K562 (cell line): ENCODE data around the gene ZNF711. TPM values are rescaled to one million over a fixed set of nuclear protein-coding genes. Genes with fewer than 3 reads are reported as not detected.
"Not testable (repeated sequence)": the region's sequence is repeated elsewhere in the genome, so short reads cannot be mapped to it uniquely, and the experiment has no call there.

Source experiments
- ATAC-seq: fragments of 200-7000 bp; cut with Tn5 transposase; 3 replicates; pipeline ENCODE4 v1.9.1; 2020; ENCODE audit warnings: moderate library complexity
- BruUV-seq: library from RNA; stranded (reverse); fragments of 400-500 nt; replicated peaks from 2 replicates; lab custom pipeline; 2021; lab: Mats Ljungman, UMichigan
- CTCF ChIA-PET: fragments of 300-600 bp; formaldehyde crosslinking; extraction: SDS; loops from one replicate; lab custom pipeline; 2021; ENCODE audit warnings: low intra/inter-chr PET ratio; lab: Yijun Ruan, JAX
- POLR2A ChIA-PET: fragments of 300-600, 350-650 bp; sonication (Branson Sonifier 250); formaldehyde crosslinking; extraction: SDS; loops from one replicate; lab custom pipeline; 2021; ENCODE audit warnings: antibody characterized with exemption, inconsistent platforms; lab: Yijun Ruan, JAX
- DNase-seq, 4 experiments: peaks; one replicate each; pipeline versions ENCODE4 v3.0.0 to v3.0.0-alpha.2; 2011 to 2018; ENCODE audit warnings: low spot score in 3 of 4, mixed read lengths in 3 of 4; ENCODE audit errors: extremely low read depth in 1 of 4
- FAIRE-seq: peaks from 2 replicates; lab custom pipeline; 2011; peaks lifted over from hg19 to GRCh38; lab: Jason Lieb, UNC
- H2AFZ ChIP-seq: 2 replicates; pipeline ENCODE4 v1.6.0; 2011; ENCODE audit warnings: low read depth, low read length, control low read depth, inconsistent platforms
- H3K27ac ChIP-seq: fragments of 200-600 bp; 3 replicates; pipeline ENCODE4 v1.8.0; 2011; ENCODE audit warnings: low read depth, mild to moderate bottlenecking, control low read depth, inconsistent platforms, low read length, moderate library complexity, mixed read lengths; ENCODE audit errors: extremely low read depth
- H3K27me3 ChIP-seq, 2 experiments: fragments of 300-600 bp in 1 of 2; 2 replicates in 1 of 2; 3 replicates in 1 of 2; pipeline versions ENCODE4 v1.6.0 to v1.8.0; 2011; ENCODE audit warnings: inconsistent platforms in 2 of 2, low read length in 2 of 2, mild to moderate bottlenecking in 1 of 2, mixed read lengths in 1 of 2, moderate library complexity in 1 of 2; ENCODE audit not compliant: control insufficient read depth in 2 of 2, insufficient read depth in 2 of 2
- H3K36me3 ChIP-seq: fragments of 300-600 bp; 3 replicates; pipeline ENCODE4 v1.8.0; 2011; ENCODE audit warnings: mild to moderate bottlenecking, low read length, inconsistent platforms; ENCODE audit not compliant: control insufficient read depth, insufficient read depth
- H3K4me1 ChIP-seq, 2 experiments: fragments of 200-600 bp in 1 of 2; replicated peaks in 1 of 2; 2 replicates in 1 of 2; 3 replicates in 1 of 2; pipeline versions ENCODE4 v1.5.1 to v1.8.0; 2011; ENCODE audit warnings: inconsistent platforms in 2 of 2, low read length in 2 of 2, mild to moderate bottlenecking in 1 of 2, mixed read lengths in 1 of 2, moderate library complexity in 1 of 2; ENCODE audit not compliant: control insufficient read depth in 2 of 2, insufficient read depth in 2 of 2
- H3K4me2 ChIP-seq: 2 replicates; pipeline ENCODE4 v1.6.1; 2011; ENCODE audit warnings: low read length, control low read depth, inconsistent platforms, mixed read lengths; ENCODE audit not compliant: insufficient read depth
- H3K4me3 ChIP-seq: fragments of 200-600 bp; sonication (generic), shearing (Covaris generic); 2 replicates; pipeline ENCODE4 v1.5.1; 2016; ENCODE audit warnings: control low read depth, inconsistent platforms
- H3K79me2 ChIP-seq: fragments of 200-600 bp; 3 replicates; pipeline ENCODE4 v1.8.0; 2011; ENCODE audit warnings: low read length, inconsistent platforms; ENCODE audit not compliant: control insufficient read depth, insufficient read depth
- H3K9ac ChIP-seq, 2 experiments: 2 replicates each; pipeline versions ENCODE4 v1.6.0 to v1.6.1; 2011; ENCODE audit warnings: low read depth in 2 of 2, low read length in 2 of 2, control low read depth in 1 of 2, inconsistent platforms in 1 of 2, mild to moderate bottlenecking in 1 of 2, mixed read lengths in 1 of 2; ENCODE audit not compliant: insufficient read depth in 1 of 2
- H3K9me1 ChIP-seq: one replicate; pipeline ENCODE4 v1.6.0; 2011; ENCODE audit warnings: inconsistent platforms, mild to moderate bottlenecking, low read length, moderate library complexity; ENCODE audit not compliant: control insufficient read depth, insufficient read depth
- H3K9me3 ChIP-seq: replicated peaks from 2 replicates; pipeline ENCODE4 v1.5.1; 2011; ENCODE audit warnings: low read depth, low read length, inconsistent platforms; ENCODE audit not compliant: control insufficient read depth, insufficient read depth
- H4K20me1 ChIP-seq: replicated peaks from 2 replicates; pipeline ENCODE4 v1.6.1; 2011; ENCODE audit warnings: low read length, inconsistent platforms, mixed read lengths; ENCODE audit not compliant: control insufficient read depth, insufficient read depth
- CAMTA2 ChIP-seq: fragments of 250-450 bp; sonication (Bioruptor Pico); conservative IDR thresholded peaks from 2 replicates; pipeline ENCODE4 v1.5.1; 2022
- CTCF ChIP-seq, 3 experiments: IDR thresholded peaks in 2 of 3; conservative IDR thresholded peaks in 1 of 3; 2 replicates each; pipeline ENCODE4 v1.5.1; 2011 to 2012; ENCODE audit warnings: low read length in 3 of 3, mild to moderate bottlenecking in 3 of 3, control low read depth in 2 of 3, improper control_type of control experiment in 1 of 3, inconsistent platforms in 1 of 3, low read depth in 1 of 3, mixed read lengths in 1 of 3, moderate library complexity in 1 of 3; ENCODE audit not compliant: insufficient read depth in 2 of 3
- ZNF146 ChIP-seq: IDR thresholded peaks from one replicate; pipeline ENCODE4 v1.6.1; 2018; ENCODE audit warnings: missing compliant biosample characterization; ENCODE audit not compliant: unreplicated experiment
- WGBS: fragments of 100-300 bp; shearing (Covaris generic); methylation state at CpG from one replicate; pipeline ENCODE4 v1.1.6; 2016; ENCODE audit warnings: low coverage, mixed read lengths; ENCODE audit not compliant: insufficient coverage; ENCODE audit errors: missing lambda C conversion rate; 5-methylcytosine and 5-hydroxymethylcytosine counted together
- in situ Hi-C: fragments of 300-500 bp; cut with MboI; formaldehyde crosslinking; loops from 4 replicates; pipeline ENCODE4 v1.15.0; 2018; ENCODE audit warnings: inconsistent platforms, mixed read lengths
- intact Hi-C: fragments of 100-400 bp; cut with micrococcal nuclease; formaldehyde crosslinking; loops from 2 replicates; pipeline ENCODE4 v1.14.2; 2022
- polyA plus RNA-seq, 8 experiments: library from polyadenylated mRNA; depleted of rRNA in 4 of 8; stranded (reverse) in 5 of 8; unstranded in 3 of 8; fragments of >200 nt; fragmentation: Nextera tagmentation in 2 of 8; fragmentation: Illumina TruSeq in 1 of 8; extraction: Ambion mirVana in 2 of 8; extraction: Trizol in 1 of 8; gene quantifications; 2 replicates each; pipeline versions ENCODE4 v1.2.1 to v1.2.3, GENCODE V29; 2011 to 2014; ENCODE audit warnings: inconsistent platforms in 1 of 8, missing spikeins in 1 of 8
- total RNA-seq, 7 experiments: library from RNA; depleted of rRNA in 6 of 7; stranded (reverse); fragments of >200 nt in 6 of 7; fragmentation: Illumina TruSeq in 2 of 7; extraction: Trizol in 2 of 7; gene quantifications; 2 replicates each; pipeline versions ENCODE4 v1.2.1 to v1.2.3, GENCODE V29; 2011 to 2021; ENCODE audit warnings: low replicate concordance in 1 of 7

Gene ZNF711
- total and polyA plus RNA-seq, 9 of the 15 experiments (the other 6 are each of a cell fraction or from before 2014, with no cell fraction given): 1.9 to 6.7 (median 5.2) TPM

GRCh38 chrX:85309717-85310116 lies 65.9 kb downstream of the ZNF711 start:
- in situ Hi-C loops (no loop called here), intact Hi-C loops (no loop called here)
- Histone ChIP-seq H3K4me3 (no peak overlapping the region), H3K9me3 (no peaks in the 10 kb centered on the region), H3K4me1 (no peaks in the 10 kb centered on the region), H3K36me3 (no peaks in the 10 kb centered on the region), H2AFZ (no peak overlapping the region), H3K79me2 (no peaks in the 10 kb centered on the region), H3K27me3 (no peaks in the 10 kb centered on the region), H3K9me1 (no peaks in the 10 kb centered on the region), H3K27ac (no peak overlapping the region), H3K9ac (no peak overlapping the region), H3K4me2 (no peak overlapping the region), H4K20me1 (no peaks in the 10 kb centered on the region)
- ChIA-PET POLR2A (no interaction called here), CTCF (no interaction called here)
- BruUV-seq: no TSS peak
- DNase-seq: peak in 1 of 4 experiments; percentile 4
- TF ChIP-seq CTCF (IDR thresholded peaks at IDR 0.05 in 2 of 3, conservative IDR thresholded peaks at IDR 0.05 in 1 of 3; ENCODE audit: insufficient read depth in 2 of 3, low read depth in 1 of 3, low read length in 3 of 3): 0 out of 6 replicates have a peak, but pooled peaks of 1 of the 3 experiments have one; percentile 2
- TF ChIP-seq CAMTA2 (CRISPR knock-in tag): no peak
- ATAC-seq: no peak
- no peak for FAIRE-seq
- WGBS: 0% methylated on average over 2 of the region's 2 CpGs

GRCh38 chrX:85311348-85311747 lies 67.6 kb downstream of the ZNF711 start:
- H2AFZ ChIP-seq, H3K79me2 ChIP-seq, ATAC-seq, H3K4me3 ChIP-seq, H3K27ac ChIP-seq, H3K36me3 ChIP-seq, BruUV-seq, H3K9me1 ChIP-seq, H3K4me1 ChIP-seq, in situ Hi-C loops, H4K20me1 ChIP-seq, DNase-seq, intact Hi-C loops, H3K4me2 ChIP-seq, H3K27me3 ChIP-seq, FAIRE-seq, POLR2A ChIA-PET, H3K9ac ChIP-seq, H3K9me3 ChIP-seq, CTCF ChIA-PET: not testable (repeated sequence)
- WGBS: 8% methylated on average over 1 of the region's 2 CpGs
- peak; percentile 30 for TF ChIP-seq ZNF146 (CRISPR knock-in tag)

Other genes with a start within 250 kb of the ZNF711 start
- gene APOOL, start 240.1 kb upstream of the ZNF711 start, total RNA-seq (2014; rRNA removed): 4.2 and 4.6 TPM in 2 replicates
- gene APOOL, start 240.1 kb upstream of the ZNF711 start, total RNA-seq (2014; rRNA removed; fragmentation: Illumina TruSeq; extraction: Trizol): 17.2 and 20.4 TPM in 2 replicates
- 13.1 and 13.6 TPM in 2 replicates for gene APOOL, start 240.1 kb upstream of the ZNF711 start, total RNA-seq (2015; rRNA removed; fragmentation: Illumina TruSeq; extraction: Trizol)
- 20.5 and 24.0 TPM in 2 replicates for gene APOOL, start 240.1 kb upstream of the ZNF711 start, total RNA-seq (2021)
- gene APOOL, start 240.1 kb upstream of the ZNF711 start, polyA plus RNA-seq (2011; rRNA removed): 6.5 and 9.4 TPM in 2 replicates
- 12.8 and 13.8 TPM in 2 replicates for gene APOOL, start 240.1 kb upstream of the ZNF711 start, polyA plus RNA-seq (2014; fragmentation: Illumina TruSeq; extraction: Trizol)
- 10 to 100 TPM in 1 of 2 experiments, 1 to 10 TPM in 1; 7.4 to 10.2 TPM for gene APOOL, start 240.1 kb upstream of the ZNF711 start, polyA plus RNA-seq (2014; fragmentation: Nextera tagmentation; extraction: Ambion mirVana)
- gene APOOL, start 240.1 kb upstream of the ZNF711 start, polyA plus RNA-seq (2014; rRNA removed): 6.8 and 10.4 TPM in 2 replicates
- not detected in 2 replicates for gene SATL1, start 212 bp upstream of the ZNF711 start, total RNA-seq (2014; rRNA removed)
- gene SATL1, start 212 bp upstream of the ZNF711 start, total RNA-seq (2014; rRNA removed; fragmentation: Illumina TruSeq; extraction: Trizol): 0.06 and 0.07 TPM in 2 replicates
- gene SATL1, start 212 bp upstream of the ZNF711 start, total RNA-seq (2015; rRNA removed; fragmentation: Illumina TruSeq; extraction: Trizol): not detected in 2 replicates
- 0.07 TPM in 1 of 2 replicates, not detected in the other for gene SATL1, start 212 bp upstream of the ZNF711 start, total RNA-seq (2021)
- gene SATL1, start 212 bp upstream of the ZNF711 start, polyA plus RNA-seq (2011; rRNA removed): 0.03 TPM in 1 of 2 replicates, not detected in the other
- gene SATL1, start 212 bp upstream of the ZNF711 start, polyA plus RNA-seq (2014; fragmentation: Illumina TruSeq; extraction: Trizol): 0.03 and 0.04 TPM in 2 replicates
- gene SATL1, start 212 bp upstream of the ZNF711 start, polyA plus RNA-seq (2014; fragmentation: Nextera tagmentation; extraction: Ambion mirVana): under 1 TPM in 1 of 2 experiments, not detected in 1; 0.06 TPM
- gene SATL1, start 212 bp upstream of the ZNF711 start, polyA plus RNA-seq (2014; rRNA removed): 0.03 and 0.05 TPM in 2 replicates
- 0.05 TPM in 1 of 2 replicates, not detected in the other for gene POF1B, start 135.7 kb downstream of the ZNF711 start, total RNA-seq (2014; rRNA removed)
- 0.10 and 0.11 TPM in 2 replicates for gene POF1B, start 135.7 kb downstream of the ZNF711 start, total RNA-seq (2014; rRNA removed; fragmentation: Illumina TruSeq; extraction: Trizol)
- gene POF1B, start 135.7 kb downstream of the ZNF711 start, total RNA-seq (2015; rRNA removed; fragmentation: Illumina TruSeq; extraction: Trizol): 0.11 TPM in 2 replicates
- 0.04 and 0.11 TPM in 2 replicates for gene POF1B, start 135.7 kb downstream of the ZNF711 start, total RNA-seq (2021)
- 0.57 TPM in 1 of 2 replicates, not detected in the other for gene POF1B, start 135.7 kb downstream of the ZNF711 start, polyA plus RNA-seq (2011; rRNA removed)
- gene POF1B, start 135.7 kb downstream of the ZNF711 start, polyA plus RNA-seq (2014; fragmentation: Illumina TruSeq; extraction: Trizol): 0.07 and 0.21 TPM in 2 replicates
- gene POF1B, start 135.7 kb downstream of the ZNF711 start, polyA plus RNA-seq (2014; fragmentation: Nextera tagmentation; extraction: Ambion mirVana): under 1 TPM in 1 of 2 experiments, not detected in 1; 0.03 TPM
- gene POF1B, start 135.7 kb downstream of the ZNF711 start, polyA plus RNA-seq (2014; rRNA removed): 0.01 and 0.07 TPM in 2 replicates